H1 (cell line): Measurements from ENCODE around the gene CEP170. TPM values are rescaled to one million over a fixed set of nuclear protein-coding genes. Genes with fewer than 3 reads are reported as not detected.

ENCODE experiments used
- CTCF ChIA-PET: fragments of 300-600 bp; sonication (Branson Sonifier 250); formaldehyde crosslinking; loops from one replicate; lab custom pipeline; 2021; ENCODE audit not compliant: partially characterized antibody; lab: Charles Lee
- POLR2A ChIA-PET: fragments of 300-600 bp; sonication (Branson Sonifier 250); formaldehyde crosslinking; loops from one replicate; lab custom pipeline; 2021; ENCODE audit warnings: inconsistent platforms; ENCODE audit not compliant: partially characterized antibody; lab: Charles Lee
- DNase-seq, 2 experiments: peaks; one replicate each; pipeline versions ENCODE4 v3.0.0 to v3.0.0-alpha.2; 2010 to 2022; ENCODE audit warnings: low spot score in 2 of 2, low read depth in 1 of 2, mixed read lengths in 1 of 2
- FAIRE-seq: peaks from 2 replicates; lab custom pipeline; 2011; peaks lifted over from hg19 to GRCh38; lab: Jason Lieb, UNC
- H2AFZ ChIP-seq: 2 replicates; pipeline ENCODE4 v1.8.1; 2012; ENCODE audit warnings: low read length, inconsistent platforms
- H2AK5ac ChIP-seq: 2 replicates; pipeline ENCODE4 v1.6.1; 2013; ENCODE audit warnings: low read depth, low read length
- H2BK120ac ChIP-seq: replicated peaks from 2 replicates; pipeline ENCODE3; 2013; ENCODE audit warnings: low read depth, low read length, inconsistent platforms
- H2BK12ac ChIP-seq: 2 replicates; pipeline ENCODE4 v1.6.1; 2013; ENCODE audit warnings: low read depth, low read length
- H2BK15ac ChIP-seq: 2 replicates; pipeline ENCODE4 v1.6.1; 2013; ENCODE audit warnings: low read length
- H2BK20ac ChIP-seq: 2 replicates; pipeline ENCODE4 v1.6.1; 2013; ENCODE audit warnings: low read length
- H2BK5ac ChIP-seq: 2 replicates; pipeline ENCODE4 v1.6.1; 2013; ENCODE audit warnings: low read depth, low read length
- H3K14ac ChIP-seq: 2 replicates; pipeline ENCODE4 v1.6.1; 2013; ENCODE audit warnings: inconsistent platforms; ENCODE audit not compliant: insufficient read length
- H3K18ac ChIP-seq: 2 replicates; pipeline ENCODE4 v1.6.1; 2013; ENCODE audit warnings: low read length; ENCODE audit errors: extremely low read depth
- H3K23ac ChIP-seq: 2 replicates; pipeline ENCODE4 v1.6.1; 2013; ENCODE audit warnings: inconsistent platforms; ENCODE audit not compliant: insufficient read length
- H3K23me2 ChIP-seq: 2 replicates; pipeline ENCODE4 v1.6.1; 2013; ENCODE audit warnings: low read depth, low read length
- H3K27ac ChIP-seq: 2 replicates; pipeline ENCODE4 v1.6.1; 2011; ENCODE audit warnings: low read depth, low read length, inconsistent platforms
- H3K27me3 ChIP-seq, 4 experiments: replicated peaks in 1 of 4; 1 replicate in 1 of 4; 2 replicates in 3 of 4; pipeline versions ENCODE4 v1.6.1 to v1.8.1; 2011 to 2013; ENCODE audit warnings: low read length in 3 of 4, mild to moderate bottlenecking in 3 of 4, inconsistent platforms in 2 of 4, mixed read lengths in 2 of 4, moderate library complexity in 1 of 4; ENCODE audit not compliant: control insufficient read depth in 3 of 4, insufficient read depth in 3 of 4; ENCODE audit errors: extremely low read depth in 1 of 4
- H3K36me3 ChIP-seq, 4 experiments: 2 replicates each; pipeline versions ENCODE4 v1.6.1 to v1.8.1; 2011 to 2013; ENCODE audit warnings: mild to moderate bottlenecking in 4 of 4, low read length in 3 of 4, moderate library complexity in 2 of 4, control low read depth in 1 of 4, inconsistent platforms in 1 of 4; ENCODE audit not compliant: insufficient read depth in 4 of 4, control insufficient read depth in 2 of 4
- H3K4ac ChIP-seq: replicated peaks from 2 replicates; pipeline ENCODE3; 2013; ENCODE audit warnings: low read length, low read depth, mixed read lengths, inconsistent platforms; ENCODE audit not compliant: insufficient read length
- H3K4me1 ChIP-seq, 4 experiments: replicated peaks in 1 of 4; 1 replicate in 1 of 4; 2 replicates in 3 of 4; pipeline versions ENCODE4 v1.6.1 to v1.8.1; 2011 to 2013; ENCODE audit warnings: low read length in 3 of 4, inconsistent platforms in 2 of 4, mixed read lengths in 1 of 4; ENCODE audit not compliant: insufficient read depth in 4 of 4, control insufficient read depth in 3 of 4
- H3K4me2 ChIP-seq, 2 experiments: 2 replicates each; pipeline versions ENCODE4 v1.6.1 to v1.8.1; 2011 to 2013; ENCODE audit warnings: low read depth in 2 of 2, low read length in 2 of 2, control low read depth in 1 of 2, inconsistent platforms in 1 of 2, mild to moderate bottlenecking in 1 of 2; ENCODE audit not compliant: insufficient read depth in 1 of 2
- H3K4me3 ChIP-seq, 4 experiments: fragments of 200-600, 300-600 bp in 1 of 4; sonication (generic), shearing (Covaris generic), sonication (Bioruptor Twin) in 1 of 4; 2 replicates each; pipeline versions ENCODE4 v1.5.1 to v1.8.1; 2011 to 2016; ENCODE audit warnings: low read length in 4 of 4, low read depth in 3 of 4, control low read depth in 2 of 4, inconsistent platforms in 2 of 4, mild to moderate bottlenecking in 2 of 4, mixed read lengths in 1 of 4, moderate library complexity in 1 of 4; ENCODE audit not compliant: insufficient read depth in 2 of 4; ENCODE audit errors: extremely low read depth in 1 of 4
- H3K56ac ChIP-seq: replicated peaks from 2 replicates; pipeline ENCODE3; 2013; ENCODE audit warnings: low read depth, mild to moderate bottlenecking, mixed read lengths, low read length, inconsistent platforms; ENCODE audit not compliant: insufficient read length
- H3K79me1 ChIP-seq: 2 replicates; pipeline ENCODE4 v1.6.1; 2013; ENCODE audit warnings: low read depth, low read length, control low read depth
- H3K79me2 ChIP-seq, 2 experiments: 2 replicates each; pipeline versions ENCODE4 v1.6.1 to v1.8.1; 2012 to 2013; ENCODE audit warnings: low read length in 2 of 2, mild to moderate bottlenecking in 2 of 2, inconsistent platforms in 1 of 2; ENCODE audit not compliant: insufficient read depth in 2 of 2, control insufficient read depth in 1 of 2
- H3K9ac ChIP-seq, 4 experiments: replicated peaks in 1 of 4; 1 replicate in 1 of 4; 2 replicates in 3 of 4; pipeline versions ENCODE4 v1.6.1 to v1.8.1; 2011 to 2013; ENCODE audit warnings: low read depth in 3 of 4, low read length in 3 of 4, control low read depth in 2 of 4, mild to moderate bottlenecking in 2 of 4, moderate library complexity in 2 of 4, inconsistent platforms in 1 of 4; ENCODE audit errors: extremely low read depth in 1 of 4
- H3K9me3 ChIP-seq, 2 experiments: 2 replicates each; pipeline versions ENCODE4 v1.6.1 to v1.8.1; 2012 to 2013; ENCODE audit warnings: mild to moderate bottlenecking in 2 of 2, moderate library complexity in 2 of 2, control low read depth in 1 of 2, inconsistent platforms in 1 of 2, low read depth in 1 of 2, low read length in 1 of 2, mixed read lengths in 1 of 2; ENCODE audit not compliant: insufficient read depth in 2 of 2
- H4K20me1 ChIP-seq, 2 experiments: replicated peaks in 1 of 2; 2 replicates each; pipeline versions ENCODE3 to v1.8.1; 2011 to 2013; ENCODE audit warnings: inconsistent platforms in 2 of 2, low read length in 2 of 2, mild to moderate bottlenecking in 1 of 2; ENCODE audit not compliant: insufficient read depth in 2 of 2, control insufficient read depth in 1 of 2
- H4K5ac ChIP-seq: 2 replicates; pipeline ENCODE4 v1.6.1; 2013; ENCODE audit warnings: low read length, low read depth, mixed read lengths, inconsistent platforms; ENCODE audit not compliant: insufficient read length
- H4K8ac ChIP-seq: 2 replicates; pipeline ENCODE4 v1.8.0; 2013; ENCODE audit warnings: mild to moderate bottlenecking, moderate library complexity, low read length, inconsistent platforms; ENCODE audit not compliant: insufficient read depth; ENCODE audit errors: extremely low read depth
- H4K91ac ChIP-seq: replicated peaks from 2 replicates; pipeline ENCODE3; 2013; ENCODE audit warnings: low read length, mixed read lengths, inconsistent platforms; ENCODE audit not compliant: insufficient read length
- ATF3 ChIP-seq: IDR thresholded peaks from 2 replicates; pipeline ENCODE4 v1.6.1; 2011; ENCODE audit warnings: low read depth, mild to moderate bottlenecking, low read length; ENCODE audit not compliant: insufficient read depth
- BCL11A ChIP-seq, 2 experiments: IDR thresholded peaks; one replicate each; pipeline ENCODE4 v1.6.1; 2011; ENCODE audit warnings: low read depth in 2 of 2, low read length in 2 of 2, mild to moderate bottlenecking in 2 of 2
- BRCA1 ChIP-seq: IDR thresholded peaks from 2 replicates; pipeline ENCODE4 v1.6.1; 2012; ENCODE audit warnings: low read depth, low read length, improper control_type of control experiment
- RNF2 ChIP-seq: fragments of 200-900, 300-1000 bp; sonication (generic); IDR thresholded peaks from 2 replicates; pipeline ENCODE4 v1.7.1; 2016; ENCODE audit warnings: borderline replicate concordance, low read depth, mild to moderate bottlenecking, antibody characterized with exemption, low read length; ENCODE audit not compliant: poor library complexity, severe bottlenecking; ENCODE audit errors: missing control alignments
- polyA plus RNA-seq, 7 experiments: library from polyadenylated mRNA; depleted of rRNA in 3 of 7; stranded (reverse) in 5 of 7; unstranded in 2 of 7; fragments of >200 nt in 5 of 7; fragments of 200-250 nt in 2 of 7; gene quantifications; 1 replicate in 5 of 7; 2 replicates in 1 of 7; 4 replicates in 1 of 7; pipeline versions ENCODE4 v1.2.1 to v1.2.3, GENCODE V29; 2011 to 2013; ENCODE audit warnings: missing spikeins in 2 of 7, mixed read lengths in 2 of 7
- total RNA-seq: library from RNA; stranded (reverse); fragmentation: NEBNext Ultra II Directional; extraction: Animal tissue kit (Norgen Biotek cat#: 25700); gene quantifications from 2 replicates; pipeline ENCODE4 v1.2.1, GENCODE V29; 2021

The CEP170 gene
- total and polyA plus RNA-seq, 2 of the 8 experiments (the other 6 are each of a cell fraction or from before 2014, with no cell fraction given): 33.1 to 97.2 TPM

GRCh38 chr1:243218059-243218458, 37.0 kb downstream of the CEP170 start:
- H2BK12ac ChIP-seq: peak overlapping the region; percentile 62
- H3K4me1 ChIP-seq: peaks cover 0 to 5% (median 0%) of the 10 kb centered on the region in 4 experiments; a peak in 3 of 7 replicates
- peaks cover 0 to 32% (median 10%) of the 10 kb centered on the region in 4 experiments; a peak in 4 of 8 replicates for H3K36me3 ChIP-seq
- H3K23me2 ChIP-seq: no peaks in the 10 kb centered on the region
- 0 out of 2 replicates have a peak overlapping the region, but pooled peaks have one; percentile 11 for H3K18ac ChIP-seq
- no peak overlapping the region for H3K9ac ChIP-seq
- no peak overlapping the region for H2BK15ac ChIP-seq
- H3K56ac ChIP-seq: no peak overlapping the region
- no peaks in the 10 kb centered on the region for H4K20me1 ChIP-seq
- no peaks in the 10 kb centered on the region for H3K79me1 ChIP-seq
- H4K8ac ChIP-seq: no peak overlapping the region
- TF ChIP-seq RNF2 (no peak), BRCA1 (no peak), BCL11A (IDR thresholded peaks at IDR 0.05; ENCODE audit: low read depth in 2 of 2, low read length in 2 of 2) (no peak), ATF3 (no peak)
- no peak overlapping the region for H2BK5ac ChIP-seq
- ChIA-PET POLR2A (no interaction called here), CTCF (interaction anchor here (0.6 kb wide), 1 partner anchor 112 kb away, joined by 3 read pairs; no protein-coding TSS in a partner anchor)
- FAIRE-seq: no peak
- H2BK120ac ChIP-seq: no peak overlapping the region
- no peak overlapping the region for H2BK20ac ChIP-seq
- no peak overlapping the region for H3K4me3 ChIP-seq
- no peak overlapping the region for H3K27ac ChIP-seq
- H3K14ac ChIP-seq: no peak overlapping the region
- H3K9me3 ChIP-seq: no peaks in the 10 kb centered on the region
- no peak overlapping the region for H2AFZ ChIP-seq
- H3K27me3 ChIP-seq: no peaks in the 10 kb centered on the region
- no peak overlapping the region for H4K91ac ChIP-seq
- no peak for DNase-seq
- H3K23ac ChIP-seq: no peak overlapping the region
- H3K4me2 ChIP-seq: no peak overlapping the region
- H2AK5ac ChIP-seq: no peak overlapping the region
- peaks cover 0 to 57% of the 10 kb centered on the region in 2 experiments; a peak in 3 of 4 replicates for H3K79me2 ChIP-seq
- no peak overlapping the region for H4K5ac ChIP-seq
- no peak overlapping the region for H3K4ac ChIP-seq
